GM18858 (cell line): Measurements from ENCODE around the gene SCARB1.

Experiments used
- ATAC-seq: cut with Tn5 transposase; IDR thresholded peaks from one replicate; pipeline ENCODE4 v1.9.1; 2021; ENCODE audit not compliant: unreplicated experiment

SCARB1 gene

GRCh38 chr12:124762791-124763593, 100.7 kb downstream of the SCARB1 start:
- ATAC-seq: no peak

- no peak for ATAC-seq
Measured at GRCh38 chr12:124762384-124762783, 101.3 kb downstream of the SCARB1 start.

- ATAC-seq: no peak
Measured at GRCh38 chr12:124761871-124762270, 101.8 kb downstream of the SCARB1 start.

- no peak for ATAC-seq
Measured at GRCh38 chr12:124761056-124761455, 102.6 kb downstream of the SCARB1 start.

- no peak for ATAC-seq
Measured at GRCh38 chr12:124760560-124760959, 103.1 kb downstream of the SCARB1 start.

GRCh38 chr12:124759841-124760503, 103.7 kb downstream of the SCARB1 start:
- ATAC-seq: no peak

GRCh38 chr12:124758266-124759220, 105.1 kb downstream of the SCARB1 start:
- no peak for ATAC-seq

GRCh38 chr12:124757329-124757728, 106.3 kb downstream of the SCARB1 start:
- ATAC-seq: no peak

- ATAC-seq: no peak
Measured at GRCh38 chr12:124756760-124757159, 106.9 kb downstream of the SCARB1 start.

GRCh38 chr12:124756166-124756565, 107.5 kb downstream of the SCARB1 start:
- ATAC-seq: no peak

- ATAC-seq: no peak
Measured at GRCh38 chr12:124755801-124756148, 107.9 kb downstream of the SCARB1 start.

GRCh38 chr12:124754949-124755800, 108.5 kb downstream of the SCARB1 start:
- no peak for ATAC-seq

GRCh38 chr12:124754491-124754890, 109.2 kb downstream of the SCARB1 start:
- ATAC-seq: no peak

GRCh38 chr12:124753993-124754392, 109.7 kb downstream of the SCARB1 start:
- no peak for ATAC-seq

GRCh38 chr12:124753228-124753591, 110.5 kb downstream of the SCARB1 start:
- no peak for ATAC-seq

- no peak for ATAC-seq
Measured at GRCh38 chr12:124752437-124753227, 111.0 kb downstream of the SCARB1 start.

GRCh38 chr12:124751654-124752355, 111.9 kb downstream of the SCARB1 start:
- no peak for ATAC-seq

GRCh38 chr12:124750787-124751471, 112.7 kb downstream of the SCARB1 start:
- ATAC-seq: no peak
